NCI-H510A (cell line): ENCODE measurements around the gene CSMD2.

Experiments
- DNase-seq: peaks from one replicate; lab custom pipeline; 2025; lab: John Stamatoyannopoulos, UW

The CSMD2 gene

GRCh38 chr1:33500547-33500946, 664.5 kb downstream of the CSMD2 start:
- DNase-seq = no peak

GRCh38 chr1:33497410-33497809, 667.6 kb downstream of the CSMD2 start:
- DNase-seq = no peak

- DNase-seq = no peak
Measured at GRCh38 chr1:33494929-33495328, 670.1 kb downstream of the CSMD2 start.

- no peak for DNase-seq
Measured at GRCh38 chr1:33488624-33489023, 676.4 kb downstream of the CSMD2 start.

- DNase-seq = no peak
Measured at GRCh38 chr1:33482412-33482811, 682.6 kb downstream of the CSMD2 start.

- no peak for DNase-seq
Measured at GRCh38 chr1:33477451-33477850, 687.6 kb downstream of the CSMD2 start.

GRCh38 chr1:33473900-33474299, 691.1 kb downstream of the CSMD2 start:
- DNase-seq = no peak

GRCh38 chr1:33472269-33472980, 692.6 kb downstream of the CSMD2 start, which contains the start of gene ZSCAN20:
ZSCAN20 (plus strand) TSS chr1:33472645; CDS start chr1:33479289, 6,644 bp downstream.
- peak; percentile 99 for DNase-seq

- no peak for DNase-seq
Measured at GRCh38 chr1:33471416-33471815, 693.6 kb downstream of the CSMD2 start.

GRCh38 chr1:33470495-33471012, 694.5 kb downstream of the CSMD2 start:
- DNase-seq = peak; percentile 92

- no peak for DNase-seq
Measured at GRCh38 chr1:33469691-33470090, 695.3 kb downstream of the CSMD2 start.

- DNase-seq = no peak
Measured at GRCh38 chr1:33468967-33469366, 696.1 kb downstream of the CSMD2 start.

GRCh38 chr1:33468531-33468930, 696.5 kb downstream of the CSMD2 start:
- no peak for DNase-seq

- DNase-seq = no peak
Measured at GRCh38 chr1:33468011-33468410, 697.0 kb downstream of the CSMD2 start.

GRCh38 chr1:33466159-33466558, 698.9 kb downstream of the CSMD2 start:
- no peak for DNase-seq

- no peak for DNase-seq
Measured at GRCh38 chr1:33465316-33465715, 699.7 kb downstream of the CSMD2 start.

GRCh38 chr1:33464552-33464951, 700.5 kb downstream of the CSMD2 start:
- no peak for DNase-seq
